Measurements from ENCODE around the gene MAML2.
A peak's percentile ranks its signal among the peaks of the same experiment; 100 is the strongest.

The MAML2 gene

GRCh38 chr11:96218006-96218405 is 125.0 kb downstream of the MAML2 start:
- H3K9ac ChIP-seq (ENCODE audit: low read depth, low read length): no peak overlapping the region
- no peaks in the 10 kb centered on the region for H3K36me3 ChIP-seq (ENCODE audit: insufficient read depth, low read length)
- H3K4me2 ChIP-seq (ENCODE audit: insufficient read depth, low read length): no peak overlapping the region
- H3K4me1 ChIP-seq (ENCODE audit: insufficient read depth, low read length): peaks cover 91% of the 10 kb centered on the region
- H2AFZ ChIP-seq (ENCODE audit: low read depth, low read length): no peak overlapping the region
- no peaks in the 10 kb centered on the region for H3K27me3 ChIP-seq (ENCODE audit: insufficient read depth, low read length, poor library complexity)
- ATAC-seq (ENCODE audit: insufficient read depth, low read depth) (no peak), DNase-seq (no peak)
- no peak overlapping the region for H3K4me3 ChIP-seq (ENCODE audit: low read depth in 1 of 2, low read length in 2 of 2)
- TF ChIP-seq CTCF (IDR thresholded peaks at IDR 0.05; ENCODE audit: borderline replicate concordance, extremely low read depth, low read length, poor library complexity, severe bottlenecking) (no peak), EZH2 (IDR thresholded peaks at IDR 0.05; ENCODE audit: borderline replicate concordance, low read depth, low read length, severe bottlenecking) (no peak)
- peak overlapping the region; percentile 95 for H3K27ac ChIP-seq (ENCODE audit: low read length)
- H4K20me1 ChIP-seq (ENCODE audit: insufficient read depth, low read length): no peaks in the 10 kb centered on the region
- H3K9me3 ChIP-seq (ENCODE audit: insufficient read depth, low read length, severe bottlenecking): no peaks in the 10 kb centered on the region
- peaks cover 8% of the 10 kb centered on the region for H3K79me2 ChIP-seq (ENCODE audit: insufficient read depth, low read length)

- Histone ChIP-seq H3K36me3 (ENCODE audit: insufficient read depth, low read length) (no peaks in the 10 kb centered on the region), H3K27ac (ENCODE audit: low read length) (peak overlapping the region; percentile 95)
These were observed 125.8 kb downstream of the MAML2 start for GRCh38 chr11:96217206-96217605.

GRCh38 chr11:96215826-96216225 is 127.2 kb downstream of the MAML2 start:
- Histone ChIP-seq H2AFZ (ENCODE audit: low read depth, low read length) (peak overlapping the region; percentile 77), H3K79me2 (ENCODE audit: insufficient read depth, low read length) (peaks cover 8% of the 10 kb centered on the region; the same call in 1 of the 2 replicates), H3K27ac (ENCODE audit: low read length) (peak overlapping the region; percentile 95), H3K36me3 (ENCODE audit: insufficient read depth, low read length) (no peaks in the 10 kb centered on the region), H3K4me2 (ENCODE audit: insufficient read depth, low read length) (peak overlapping the region; percentile 55), H3K4me1 (ENCODE audit: insufficient read depth, low read length) (peaks cover 74% of the 10 kb centered on the region), H3K4me3 (ENCODE audit: low read depth in 1 of 2, low read length in 2 of 2) (peak overlapping the region in 1 of 2 experiments; percentile 38; a peak in 2 of 4 replicates), H3K27me3 (ENCODE audit: insufficient read depth, low read length, poor library complexity) (no peaks in the 10 kb centered on the region), H3K9ac (ENCODE audit: low read depth, low read length) (peak overlapping the region; percentile 59), H4K20me1 (ENCODE audit: insufficient read depth, low read length) (no peaks in the 10 kb centered on the region), H3K9me3 (ENCODE audit: insufficient read depth, low read length, severe bottlenecking) (no peaks in the 10 kb centered on the region)
- ATAC-seq (ENCODE audit: insufficient read depth, low read depth) (peak; percentile 36), DNase-seq (no peak)
- no peak for TF ChIP-seq EZH2 (IDR thresholded peaks at IDR 0.05; ENCODE audit: borderline replicate concordance, low read depth, low read length, severe bottlenecking)
- no peak for TF ChIP-seq CTCF (IDR thresholded peaks at IDR 0.05; ENCODE audit: borderline replicate concordance, extremely low read depth, low read length, poor library complexity, severe bottlenecking)

More at GRCh38 chr11:96217206-96217605, 125.8 kb downstream of the MAML2 start:
- Histone ChIP-seq H3K9me3 (ENCODE audit: insufficient read depth, low read length, severe bottlenecking) (no peaks in the 10 kb centered on the region), H3K4me1 (ENCODE audit: insufficient read depth, low read length) (peaks cover 87% of the 10 kb centered on the region), H3K9ac (ENCODE audit: low read depth, low read length) (peak overlapping the region; percentile 59), H3K79me2 (ENCODE audit: insufficient read depth, low read length) (peaks cover 8% of the 10 kb centered on the region), H2AFZ (ENCODE audit: low read depth, low read length) (peak overlapping the region; percentile 77; the same call in 1 of the 2 replicates), H3K27me3 (ENCODE audit: insufficient read depth, low read length, poor library complexity) (no peaks in the 10 kb centered on the region), H3K4me3 (ENCODE audit: low read depth in 1 of 2, low read length in 2 of 2) (peak overlapping the region in 1 of 2 experiments; percentile 38; a peak in 1 of 4 replicates), H4K20me1 (ENCODE audit: insufficient read depth, low read length) (no peaks in the 10 kb centered on the region), H3K4me2 (ENCODE audit: insufficient read depth, low read length) (peak overlapping the region; percentile 55)
- TF ChIP-seq EZH2 (IDR thresholded peaks at IDR 0.05; ENCODE audit: borderline replicate concordance, low read depth, low read length, severe bottlenecking): no peak
- no peak for TF ChIP-seq CTCF (IDR thresholded peaks at IDR 0.05; ENCODE audit: borderline replicate concordance, extremely low read depth, low read length, poor library complexity, severe bottlenecking)
- no peak for DNase-seq
- ATAC-seq (ENCODE audit: insufficient read depth, low read depth): no peak

All from DND-41 (cell line).